RKO (cell line): ENCODE results near the gene SEC63.
"Not testable (repeated sequence)": the region's sequence is repeated elsewhere in the genome, so short reads cannot be mapped to it uniquely, and the experiment has no call there.

ENCODE experiments used
- DNase-seq: peaks from one replicate; pipeline ENCODE4 v3.0.0-alpha.2; 2016; ENCODE audit warnings: low spot score

Gene SEC63, protein sequence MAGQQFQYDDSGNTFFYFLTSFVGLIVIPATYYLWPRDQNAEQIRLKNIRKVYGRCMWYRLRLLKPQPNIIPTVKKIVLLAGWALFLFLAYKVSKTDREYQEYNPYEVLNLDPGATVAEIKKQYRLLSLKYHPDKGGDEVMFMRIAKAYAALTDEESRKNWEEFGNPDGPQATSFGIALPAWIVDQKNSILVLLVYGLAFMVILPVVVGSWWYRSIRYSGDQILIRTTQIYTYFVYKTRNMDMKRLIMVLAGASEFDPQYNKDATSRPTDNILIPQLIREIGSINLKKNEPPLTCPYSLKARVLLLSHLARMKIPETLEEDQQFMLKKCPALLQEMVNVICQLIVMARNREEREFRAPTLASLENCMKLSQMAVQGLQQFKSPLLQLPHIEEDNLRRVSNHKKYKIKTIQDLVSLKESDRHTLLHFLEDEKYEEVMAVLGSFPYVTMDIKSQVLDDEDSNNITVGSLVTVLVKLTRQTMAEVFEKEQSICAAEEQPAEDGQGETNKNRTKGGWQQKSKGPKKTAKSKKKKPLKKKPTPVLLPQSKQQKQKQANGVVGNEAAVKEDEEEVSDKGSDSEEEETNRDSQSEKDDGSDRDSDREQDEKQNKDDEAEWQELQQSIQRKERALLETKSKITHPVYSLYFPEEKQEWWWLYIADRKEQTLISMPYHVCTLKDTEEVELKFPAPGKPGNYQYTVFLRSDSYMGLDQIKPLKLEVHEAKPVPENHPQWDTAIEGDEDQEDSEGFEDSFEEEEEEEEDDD

DNA sequence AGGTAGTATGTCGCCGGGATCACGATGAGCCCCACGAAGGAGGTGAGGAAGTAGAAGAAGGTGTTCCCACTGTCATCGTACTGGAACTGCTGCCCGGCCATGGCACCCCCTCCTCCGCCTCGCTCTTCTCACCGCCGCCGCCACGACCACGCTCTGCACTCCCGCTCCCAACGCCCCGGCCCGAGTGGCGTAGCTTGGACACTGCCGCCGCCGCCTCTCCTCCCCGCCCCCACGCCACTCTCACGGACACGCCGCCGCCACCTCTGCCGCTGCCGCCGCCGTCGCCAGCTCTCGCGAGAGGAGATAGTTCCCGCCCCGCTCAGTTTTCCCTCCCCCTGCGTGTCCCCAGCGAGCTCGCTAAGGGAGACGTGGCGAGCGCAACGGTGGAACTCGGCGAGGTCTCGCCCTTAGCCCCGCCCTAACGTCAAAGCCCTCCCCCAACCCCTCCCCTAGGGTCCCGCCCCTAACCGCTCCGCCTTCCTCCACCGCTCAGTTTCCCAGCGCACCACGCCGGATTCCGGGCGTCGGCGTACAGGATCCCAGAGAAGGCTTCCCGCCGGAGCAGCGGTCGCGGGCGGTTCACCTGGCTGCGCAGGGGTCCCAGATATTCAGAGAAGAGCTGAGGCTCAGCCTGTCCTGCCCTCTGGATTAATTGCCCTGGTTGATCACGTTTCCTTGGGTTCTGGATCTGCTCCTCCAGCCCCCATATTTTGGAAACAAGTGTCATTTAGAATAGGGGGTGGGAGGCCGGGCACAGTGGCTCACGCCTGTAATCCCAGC, at the start of gene SEC63:
TSS of gene SEC63 (minus strand) at position 300 of the 780 bp plus-strand sequence. CDS start at position 101, 199 bp downstream.
- peak; percentile 96 for DNase-seq

- DNase-seq, result no peak
These were observed 48.0 kb upstream of the SEC63 start for GRCh38 chr6:108005961-108006360.

DNA sequence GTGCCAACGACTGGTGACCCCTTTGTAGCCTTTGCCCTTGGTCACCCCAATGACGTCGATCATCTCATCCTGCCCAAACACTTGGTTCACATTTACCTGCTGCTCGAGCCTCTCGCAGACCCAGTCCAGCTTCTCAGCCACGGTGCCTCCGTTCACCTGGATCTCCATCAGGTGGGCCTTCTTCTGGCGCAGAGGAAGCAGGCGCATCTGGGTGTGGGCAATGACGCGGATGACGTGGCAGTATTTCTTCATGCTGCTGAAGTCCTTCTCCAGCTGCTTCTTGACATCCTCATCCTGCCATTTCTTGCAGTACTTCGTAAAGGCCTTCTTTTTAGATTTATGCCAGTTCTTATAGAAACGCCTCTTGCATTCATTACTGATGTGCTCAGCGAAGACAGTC, 46.9 kb upstream of the SEC63 start:
- no peak for DNase-seq

DNA sequence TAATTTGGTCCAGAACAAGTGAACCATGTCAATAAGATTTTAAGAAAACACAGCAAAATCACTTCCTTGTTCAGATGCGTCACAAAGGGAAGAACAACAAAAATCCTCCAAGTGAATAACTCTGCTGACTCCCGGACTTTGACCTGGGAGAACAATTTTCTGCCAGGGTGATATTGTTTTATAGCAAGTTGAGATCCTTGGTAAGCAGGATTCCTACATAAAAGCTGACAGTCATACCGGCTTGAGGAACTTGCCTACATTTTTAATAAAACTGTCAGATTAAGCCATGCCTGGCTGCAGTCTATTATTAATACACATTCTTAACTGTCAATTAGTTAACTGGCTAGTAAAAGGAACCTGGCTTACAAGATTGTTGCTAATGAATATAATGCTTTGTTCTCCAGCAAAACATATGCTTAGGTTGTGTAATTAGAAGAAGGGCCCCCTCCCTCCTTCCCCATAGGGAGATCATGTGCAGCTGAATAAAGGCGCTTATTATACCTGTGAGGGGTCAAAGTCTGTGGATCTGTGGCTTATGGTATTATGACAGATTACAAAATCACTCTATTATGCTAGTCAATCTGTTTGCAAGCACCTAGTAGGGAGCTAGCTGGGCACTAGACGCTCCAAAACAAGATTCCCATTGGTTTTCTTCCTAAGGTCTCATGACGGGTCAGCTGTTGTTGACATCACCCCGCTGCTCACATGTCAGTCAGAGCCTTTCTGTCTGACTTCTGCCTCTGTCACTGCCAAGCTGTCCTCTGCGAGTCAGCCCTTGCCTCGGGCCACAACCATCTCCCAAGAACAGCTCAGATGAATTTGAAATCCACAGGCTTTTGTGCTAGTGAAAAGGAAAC, 44.6 kb upstream of the SEC63 start:
- peak; percentile 50 for DNase-seq

- no peak for DNase-seq
These were observed 43.8 kb upstream of the SEC63 start for GRCh38 chr6:108001696-108002231.

DNA sequence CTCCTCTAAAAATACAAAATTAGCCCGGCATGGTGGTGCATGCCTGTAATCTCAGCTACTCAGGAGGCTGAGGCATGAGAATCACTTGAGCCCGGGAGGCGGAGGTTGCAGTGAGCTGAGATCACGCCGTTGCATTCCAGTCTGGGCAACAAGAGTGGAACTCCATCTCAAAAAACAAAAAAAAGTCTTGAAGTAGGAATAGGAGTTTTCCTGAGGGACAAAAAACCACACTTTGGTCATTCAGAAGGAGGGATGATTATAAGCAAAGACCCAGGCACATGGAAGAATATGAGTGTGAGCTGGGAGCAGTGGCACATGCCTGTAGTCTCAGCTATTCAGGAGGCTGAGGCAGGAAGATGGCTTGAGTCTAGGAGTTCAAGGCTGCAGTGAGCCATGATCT, 42.3 kb upstream of the SEC63 start:
- DNase-seq, result not testable (repeated sequence)

DNA sequence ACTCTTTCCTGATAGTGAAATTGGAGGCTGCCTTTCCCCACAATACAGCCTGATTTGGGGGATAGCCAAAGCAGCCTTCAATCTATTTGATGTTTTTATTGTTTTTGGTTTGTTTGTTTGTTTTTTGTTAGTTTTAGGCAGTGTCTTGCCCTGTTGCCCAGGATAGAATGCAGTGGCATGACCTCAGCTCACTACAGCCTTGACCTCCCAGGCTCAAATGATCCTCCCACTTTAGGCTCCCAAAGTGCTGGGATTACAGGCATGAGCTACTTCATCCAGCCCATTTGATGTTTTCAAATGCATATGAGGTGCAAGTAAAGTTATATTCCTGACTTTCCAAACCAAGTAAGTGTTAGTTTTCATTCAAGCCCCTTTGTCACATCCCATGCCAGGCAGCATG, 41.3 kb upstream of the SEC63 start:
- no peak for DNase-seq

- DNase-seq, result no peak
These were observed 34.0 kb upstream of the SEC63 start for GRCh38 chr6:107991772-107992550.

- no peak for DNase-seq
These were observed 33.1 kb upstream of the SEC63 start for GRCh38 chr6:107991061-107991460.

GRCh38 chr6:107990587-107990986, 32.6 kb upstream of the SEC63 start:
- not testable (repeated sequence) for DNase-seq

DNA sequence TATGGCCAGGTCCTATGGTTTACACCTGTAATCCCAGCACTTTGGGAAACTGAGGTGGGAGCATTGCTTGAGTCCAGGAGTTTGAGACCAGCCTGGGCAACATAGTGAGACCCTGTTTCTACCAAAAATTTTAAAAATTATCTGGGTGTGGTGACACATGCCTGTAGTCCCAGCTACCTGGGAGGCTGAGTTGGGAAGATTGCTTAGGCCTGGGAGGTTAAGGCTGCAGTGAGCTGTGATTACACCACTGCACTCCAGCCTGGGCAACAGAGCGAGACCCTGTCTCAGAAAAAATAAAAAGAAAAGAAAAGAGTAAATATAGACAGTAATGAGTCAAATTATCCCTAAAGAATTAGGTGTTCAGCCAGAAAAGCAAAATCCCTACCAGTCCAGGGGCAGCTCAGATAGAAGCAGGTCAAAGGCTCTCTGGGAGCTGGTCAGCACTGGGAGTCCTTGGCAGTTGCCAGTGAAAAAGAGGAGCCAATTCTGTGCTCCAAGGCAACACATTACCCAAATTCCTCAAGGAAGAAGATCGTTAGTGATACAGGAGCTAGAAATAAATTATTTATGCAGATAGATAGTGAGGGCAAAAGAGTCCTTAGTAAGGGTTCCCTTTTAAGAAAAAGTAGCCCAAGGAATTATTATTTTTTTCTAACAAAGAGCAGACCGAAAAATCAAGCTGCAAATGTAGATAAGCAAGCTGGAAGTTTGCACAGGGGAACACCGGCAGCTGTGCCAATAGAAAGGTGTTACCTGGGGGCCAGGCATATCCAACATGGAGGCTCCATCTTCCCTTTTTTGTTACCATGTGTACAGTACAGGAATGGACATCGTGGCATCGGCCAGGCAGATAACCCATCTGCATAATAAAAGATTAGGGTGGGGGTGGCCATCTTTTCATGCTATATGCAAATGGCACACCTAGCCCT, 31.4 kb upstream of the SEC63 start:
- DNase-seq, result no peak

DNA sequence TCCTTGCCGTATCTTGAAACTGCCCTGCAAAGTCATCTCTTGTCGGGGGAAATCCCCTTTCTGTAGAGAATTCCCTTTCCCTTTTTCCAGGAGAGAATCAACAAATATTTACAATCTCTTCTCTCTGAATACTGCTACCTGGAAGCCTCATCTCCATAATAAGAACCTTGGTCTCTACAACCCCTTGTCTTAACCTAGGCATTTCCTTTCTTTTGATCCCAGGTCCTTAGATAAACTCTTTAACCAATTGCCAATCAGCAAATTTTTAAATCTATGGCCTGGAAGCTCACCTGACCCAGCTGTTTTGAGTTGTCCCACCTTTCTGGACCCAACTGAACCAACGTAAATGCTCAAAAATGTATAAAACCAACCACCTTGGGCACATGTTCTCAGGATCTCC, 30.6 kb upstream of the SEC63 start:
- no peak for DNase-seq

- no peak for DNase-seq
These were observed 29.8 kb upstream of the SEC63 start for GRCh38 chr6:107987805-107988204.

GRCh38 chr6:107985701-107986100, 27.7 kb upstream of the SEC63 start:
- no peak for DNase-seq

DNA sequence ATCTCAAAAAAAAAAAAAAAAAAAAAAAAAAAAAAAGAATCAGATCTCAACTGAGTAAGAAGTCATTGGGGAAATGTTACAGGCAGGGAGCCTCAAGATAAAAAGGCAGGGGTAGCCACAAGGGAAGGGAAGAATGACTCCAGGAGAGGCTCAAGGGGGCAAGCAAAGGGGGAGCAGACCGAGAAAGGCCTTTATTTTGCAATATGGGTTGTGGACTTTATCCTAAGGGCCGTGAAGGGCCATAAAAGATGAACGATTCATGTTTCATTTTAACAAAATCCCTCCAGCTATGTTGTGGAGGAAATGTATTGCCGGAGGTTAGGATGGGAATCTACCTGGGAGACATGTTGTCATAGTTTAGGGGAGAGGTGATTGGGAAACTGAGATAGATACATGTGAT, 25.8 kb upstream of the SEC63 start:
- no peak for DNase-seq

DNA sequence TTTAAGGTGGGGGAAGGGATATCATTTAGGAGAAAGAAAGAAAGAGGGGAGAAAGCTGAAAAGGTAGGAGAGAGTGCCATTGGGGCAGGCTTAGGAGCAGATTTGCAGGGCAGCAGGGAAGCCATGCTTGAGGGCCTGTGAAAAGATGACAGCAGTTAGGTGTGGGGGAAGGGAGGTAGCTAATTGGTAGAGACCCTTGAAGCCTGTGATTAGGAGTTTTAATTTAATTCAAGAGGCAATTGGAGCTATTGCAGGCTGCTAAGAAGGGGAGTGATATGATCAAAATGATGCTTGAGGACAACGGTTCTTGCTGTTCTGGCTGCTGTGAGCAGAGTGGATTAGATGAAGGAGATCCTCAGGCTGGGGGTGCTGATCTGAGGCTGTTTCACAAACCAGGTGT, 24.5 kb upstream of the SEC63 start:
- no peak for DNase-seq

GRCh38 chr6:107981695-107982094, 23.7 kb upstream of the SEC63 start:
- no peak for DNase-seq

DNA sequence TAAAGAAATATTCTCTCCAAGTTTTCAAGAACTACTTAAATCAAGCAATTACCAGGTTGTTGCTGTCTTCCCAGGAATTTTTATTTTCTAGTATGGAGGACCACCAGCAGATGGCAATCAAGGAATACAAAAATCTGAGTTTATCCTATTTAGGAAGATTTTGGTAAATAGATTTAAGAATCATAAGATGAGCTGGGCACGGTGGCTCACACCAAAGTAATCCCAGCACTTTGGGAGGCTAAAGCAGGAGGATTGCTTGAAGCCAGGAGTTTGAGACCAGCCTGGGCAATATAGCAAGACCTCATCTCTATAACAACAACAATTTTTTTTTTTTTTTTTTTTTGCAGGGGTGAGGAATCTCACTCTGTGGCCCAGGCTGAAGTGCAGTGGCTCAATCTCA, 19.3 kb upstream of the SEC63 start:
- DNase-seq, result peak; percentile 69

DNA sequence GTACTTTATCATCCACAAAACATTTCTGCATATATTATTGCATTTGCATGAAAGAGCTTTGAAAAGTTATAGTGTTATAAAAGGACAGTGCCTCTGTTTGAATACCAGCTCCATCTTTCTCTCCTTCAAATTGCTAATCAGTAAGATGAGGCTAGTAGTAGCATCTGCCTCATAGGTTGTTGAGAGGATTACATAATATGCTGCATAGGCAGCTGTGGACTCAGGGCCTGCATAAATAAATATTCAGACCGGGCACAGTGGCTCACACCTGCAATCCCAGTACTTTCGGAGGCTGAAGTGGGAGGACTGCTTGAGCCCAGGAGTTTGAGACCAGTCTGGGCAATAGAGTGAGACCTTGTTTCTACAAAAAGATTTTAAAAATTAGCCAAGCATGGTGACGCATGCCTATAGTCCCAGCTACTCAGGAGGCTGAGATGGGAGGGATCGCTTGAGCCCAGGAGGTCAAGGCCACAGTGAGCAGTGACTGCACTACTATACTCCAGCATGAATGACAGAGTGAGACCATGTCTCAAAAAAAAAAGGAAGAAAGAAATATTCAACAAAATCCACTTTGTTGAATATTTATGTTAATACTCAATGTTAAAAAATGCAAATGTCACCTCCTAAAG, 18.3 kb upstream of the SEC63 start:
- DNase-seq, result no peak
